Measurements from ENCODE around the gene ERCC6.

- no peak for TF ChIP-seq CTCF (IDR thresholded peaks at IDR 0.05; ENCODE audit: low read depth, low read length)
- no peak for TF ChIP-seq EZH2phosphoT487 (IDR thresholded peaks at IDR 0.05; ENCODE audit: low read depth)
Measured at GRCh38 chr10:49542353-49542752, 3.4 kb upstream of the ERCC6 start.

Measured in OCI-LY3 (cell line).